Measurements from ENCODE around the gene IGSF9B. TPM values are rescaled to one million over a fixed set of nuclear protein-coding genes. Genes with fewer than 3 reads are reported as not detected.

The IGSF9B gene
- total and polyA plus RNA-seq, 9 of the 15 experiments (the other 6 are each of a cell fraction or from before 2014, with no cell fraction given), result 0.09 TPM; not detected in 8

DNA sequence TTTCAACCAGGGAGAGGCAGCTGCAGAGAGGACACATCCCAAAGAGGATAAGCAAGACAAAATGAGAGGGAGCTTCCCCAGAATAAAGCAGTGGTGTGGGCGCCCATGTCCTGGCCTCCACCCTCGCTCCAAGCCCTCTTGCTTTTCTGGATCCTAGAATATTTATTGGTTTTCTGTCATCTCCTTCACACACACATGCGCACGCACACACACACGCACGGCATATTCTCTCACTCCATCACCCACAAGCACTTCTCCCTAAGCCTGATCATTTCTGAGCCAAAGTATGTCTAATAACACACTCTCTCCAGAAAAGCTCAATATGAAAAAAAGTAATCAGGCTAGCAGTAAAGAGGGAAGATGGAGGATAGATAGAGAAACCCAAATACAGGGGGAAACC, 7.6 kb downstream of the IGSF9B start:
- no peak for FAIRE-seq
- Histone ChIP-seq H2AFZ (ENCODE audit: low read depth, low read length) (no peak overlapping the region), H3K27ac (ENCODE audit: extremely low read depth, low read depth, low read length) (no peak overlapping the region), H3K9me1 (ENCODE audit: control insufficient read depth, insufficient read depth, low read length) (peaks cover 3% of the 10 kb centered on the region), H3K4me2 (ENCODE audit: insufficient read depth, low read length) (no peak overlapping the region), H3K9me3 (replicated peaks; ENCODE audit: control insufficient read depth, insufficient read depth, low read depth, low read length) (no peaks in the 10 kb centered on the region), H3K36me3 (ENCODE audit: control insufficient read depth, insufficient read depth, low read length) (no peaks in the 10 kb centered on the region), H3K79me2 (ENCODE audit: control insufficient read depth, insufficient read depth, low read length) (no peaks in the 10 kb centered on the region), H3K4me1 (replicated peaks in 1 of 2; ENCODE audit: control insufficient read depth in 2 of 2, insufficient read depth in 2 of 2, low read length in 2 of 2) (peaks cover 0 to 22% of the 10 kb centered on the region in 2 experiments; a peak in 3 of 5 replicates), H3K4me3 (no peak overlapping the region), H4K20me1 (replicated peaks; ENCODE audit: control insufficient read depth, insufficient read depth, low read length) (peaks cover 13% of the 10 kb centered on the region; the same call in 1 of the 2 replicates), H3K9ac (ENCODE audit: insufficient read depth in 1 of 2, low read depth in 2 of 2, low read length in 2 of 2) (no peak overlapping the region), H3K27me3 (ENCODE audit: control insufficient read depth in 2 of 2, insufficient read depth in 2 of 2, low read length in 2 of 2) (peaks cover 0 to 64% of the 10 kb centered on the region in 2 experiments; a peak in 2 of 5 replicates)
- no TSS peak for BruUV-seq (replicated peaks)
- intact Hi-C loops (cut with micrococcal nuclease) (no loop called here), in situ Hi-C loops (cut with MboI) (no loop called here)
- no peak for DNase-seq (ENCODE audit: extremely low read depth in 1 of 4, low spot score in 3 of 4)
- ChIA-PET POLR2A (interaction anchor here (0.7 kb wide), 1 partner anchor 98 kb away, joined by 3 read pairs; no protein-coding TSS in a partner anchor), CTCF (ENCODE audit: low intra/inter-chr PET ratio) (no interaction called here)
- 6% methylated on average over 6 of the region's 6 CpGs for WGBS (ENCODE audit: insufficient coverage, low coverage, missing lambda C conversion rate)
- ATAC-seq, result no peak
- TF ChIP-seq, protein P1, sequence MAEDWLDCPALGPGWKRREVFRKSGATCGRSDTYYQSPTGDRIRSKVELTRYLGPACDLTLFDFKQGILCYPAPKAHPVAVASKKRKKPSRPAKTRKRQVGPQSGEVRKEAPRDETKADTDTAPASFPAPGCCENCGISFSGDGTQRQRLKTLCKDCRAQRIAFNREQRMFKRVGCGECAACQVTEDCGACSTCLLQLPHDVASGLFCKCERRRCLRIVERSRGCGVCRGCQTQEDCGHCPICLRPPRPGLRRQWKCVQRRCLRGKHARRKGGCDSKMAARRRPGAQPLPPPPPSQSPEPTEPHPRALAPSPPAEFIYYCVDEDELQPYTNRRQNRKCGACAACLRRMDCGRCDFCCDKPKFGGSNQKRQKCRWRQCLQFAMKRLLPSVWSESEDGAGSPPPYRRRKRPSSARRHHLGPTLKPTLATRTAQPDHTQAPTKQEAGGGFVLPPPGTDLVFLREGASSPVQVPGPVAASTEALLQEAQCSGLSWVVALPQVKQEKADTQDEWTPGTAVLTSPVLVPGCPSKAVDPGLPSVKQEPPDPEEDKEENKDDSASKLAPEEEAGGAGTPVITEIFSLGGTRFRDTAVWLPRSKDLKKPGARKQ (CRISPR knock-in tag; IDR thresholded peaks at IDR 0.05), result no peak
- no peak for TF ChIP-seq NCOA1 (IDR thresholded peaks at IDR 0.05; ENCODE audit: low read depth)
- TF ChIP-seq EHMT2 (IDR thresholded peaks at IDR 0.05), result no peak
- no peak for TF ChIP-seq ZNF146 (CRISPR knock-in tag; IDR thresholded peaks at IDR 0.05; ENCODE audit: unreplicated experiment)
- no peak for TF ChIP-seq RBM22 (IDR thresholded peaks at IDR 0.05; ENCODE audit: low read depth, low read length, poor library complexity, severe bottlenecking)
- TF ChIP-seq, protein P2, sequence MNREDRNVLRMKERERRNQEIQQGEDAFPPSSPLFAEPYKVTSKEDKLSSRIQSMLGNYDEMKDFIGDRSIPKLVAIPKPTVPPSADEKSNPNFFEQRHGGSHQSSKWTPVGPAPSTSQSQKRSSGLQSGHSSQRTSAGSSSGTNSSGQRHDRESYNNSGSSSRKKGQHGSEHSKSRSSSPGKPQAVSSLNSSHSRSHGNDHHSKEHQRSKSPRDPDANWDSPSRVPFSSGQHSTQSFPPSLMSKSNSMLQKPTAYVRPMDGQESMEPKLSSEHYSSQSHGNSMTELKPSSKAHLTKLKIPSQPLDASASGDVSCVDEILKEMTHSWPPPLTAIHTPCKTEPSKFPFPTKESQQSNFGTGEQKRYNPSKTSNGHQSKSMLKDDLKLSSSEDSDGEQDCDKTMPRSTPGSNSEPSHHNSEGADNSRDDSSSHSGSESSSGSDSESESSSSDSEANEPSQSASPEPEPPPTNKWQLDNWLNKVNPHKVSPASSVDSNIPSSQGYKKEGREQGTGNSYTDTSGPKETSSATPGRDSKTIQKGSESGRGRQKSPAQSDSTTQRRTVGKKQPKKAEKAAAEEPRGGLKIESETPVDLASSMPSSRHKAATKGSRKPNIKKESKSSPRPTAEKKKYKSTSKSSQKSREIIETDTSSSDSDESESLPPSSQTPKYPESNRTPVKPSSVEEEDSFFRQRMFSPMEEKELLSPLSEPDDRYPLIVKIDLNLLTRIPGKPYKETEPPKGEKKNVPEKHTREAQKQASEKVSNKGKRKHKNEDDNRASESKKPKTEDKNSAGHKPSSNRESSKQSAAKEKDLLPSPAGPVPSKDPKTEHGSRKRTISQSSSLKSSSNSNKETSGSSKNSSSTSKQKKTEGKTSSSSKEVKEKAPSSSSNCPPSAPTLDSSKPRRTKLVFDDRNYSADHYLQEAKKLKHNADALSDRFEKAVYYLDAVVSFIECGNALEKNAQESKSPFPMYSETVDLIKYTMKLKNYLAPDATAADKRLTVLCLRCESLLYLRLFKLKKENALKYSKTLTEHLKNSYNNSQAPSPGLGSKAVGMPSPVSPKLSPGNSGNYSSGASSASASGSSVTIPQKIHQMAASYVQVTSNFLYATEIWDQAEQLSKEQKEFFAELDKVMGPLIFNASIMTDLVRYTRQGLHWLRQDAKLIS (CRISPR knock-in tag; IDR thresholded peaks at IDR 0.05), result no peak
- TF ChIP-seq, protein P3, sequence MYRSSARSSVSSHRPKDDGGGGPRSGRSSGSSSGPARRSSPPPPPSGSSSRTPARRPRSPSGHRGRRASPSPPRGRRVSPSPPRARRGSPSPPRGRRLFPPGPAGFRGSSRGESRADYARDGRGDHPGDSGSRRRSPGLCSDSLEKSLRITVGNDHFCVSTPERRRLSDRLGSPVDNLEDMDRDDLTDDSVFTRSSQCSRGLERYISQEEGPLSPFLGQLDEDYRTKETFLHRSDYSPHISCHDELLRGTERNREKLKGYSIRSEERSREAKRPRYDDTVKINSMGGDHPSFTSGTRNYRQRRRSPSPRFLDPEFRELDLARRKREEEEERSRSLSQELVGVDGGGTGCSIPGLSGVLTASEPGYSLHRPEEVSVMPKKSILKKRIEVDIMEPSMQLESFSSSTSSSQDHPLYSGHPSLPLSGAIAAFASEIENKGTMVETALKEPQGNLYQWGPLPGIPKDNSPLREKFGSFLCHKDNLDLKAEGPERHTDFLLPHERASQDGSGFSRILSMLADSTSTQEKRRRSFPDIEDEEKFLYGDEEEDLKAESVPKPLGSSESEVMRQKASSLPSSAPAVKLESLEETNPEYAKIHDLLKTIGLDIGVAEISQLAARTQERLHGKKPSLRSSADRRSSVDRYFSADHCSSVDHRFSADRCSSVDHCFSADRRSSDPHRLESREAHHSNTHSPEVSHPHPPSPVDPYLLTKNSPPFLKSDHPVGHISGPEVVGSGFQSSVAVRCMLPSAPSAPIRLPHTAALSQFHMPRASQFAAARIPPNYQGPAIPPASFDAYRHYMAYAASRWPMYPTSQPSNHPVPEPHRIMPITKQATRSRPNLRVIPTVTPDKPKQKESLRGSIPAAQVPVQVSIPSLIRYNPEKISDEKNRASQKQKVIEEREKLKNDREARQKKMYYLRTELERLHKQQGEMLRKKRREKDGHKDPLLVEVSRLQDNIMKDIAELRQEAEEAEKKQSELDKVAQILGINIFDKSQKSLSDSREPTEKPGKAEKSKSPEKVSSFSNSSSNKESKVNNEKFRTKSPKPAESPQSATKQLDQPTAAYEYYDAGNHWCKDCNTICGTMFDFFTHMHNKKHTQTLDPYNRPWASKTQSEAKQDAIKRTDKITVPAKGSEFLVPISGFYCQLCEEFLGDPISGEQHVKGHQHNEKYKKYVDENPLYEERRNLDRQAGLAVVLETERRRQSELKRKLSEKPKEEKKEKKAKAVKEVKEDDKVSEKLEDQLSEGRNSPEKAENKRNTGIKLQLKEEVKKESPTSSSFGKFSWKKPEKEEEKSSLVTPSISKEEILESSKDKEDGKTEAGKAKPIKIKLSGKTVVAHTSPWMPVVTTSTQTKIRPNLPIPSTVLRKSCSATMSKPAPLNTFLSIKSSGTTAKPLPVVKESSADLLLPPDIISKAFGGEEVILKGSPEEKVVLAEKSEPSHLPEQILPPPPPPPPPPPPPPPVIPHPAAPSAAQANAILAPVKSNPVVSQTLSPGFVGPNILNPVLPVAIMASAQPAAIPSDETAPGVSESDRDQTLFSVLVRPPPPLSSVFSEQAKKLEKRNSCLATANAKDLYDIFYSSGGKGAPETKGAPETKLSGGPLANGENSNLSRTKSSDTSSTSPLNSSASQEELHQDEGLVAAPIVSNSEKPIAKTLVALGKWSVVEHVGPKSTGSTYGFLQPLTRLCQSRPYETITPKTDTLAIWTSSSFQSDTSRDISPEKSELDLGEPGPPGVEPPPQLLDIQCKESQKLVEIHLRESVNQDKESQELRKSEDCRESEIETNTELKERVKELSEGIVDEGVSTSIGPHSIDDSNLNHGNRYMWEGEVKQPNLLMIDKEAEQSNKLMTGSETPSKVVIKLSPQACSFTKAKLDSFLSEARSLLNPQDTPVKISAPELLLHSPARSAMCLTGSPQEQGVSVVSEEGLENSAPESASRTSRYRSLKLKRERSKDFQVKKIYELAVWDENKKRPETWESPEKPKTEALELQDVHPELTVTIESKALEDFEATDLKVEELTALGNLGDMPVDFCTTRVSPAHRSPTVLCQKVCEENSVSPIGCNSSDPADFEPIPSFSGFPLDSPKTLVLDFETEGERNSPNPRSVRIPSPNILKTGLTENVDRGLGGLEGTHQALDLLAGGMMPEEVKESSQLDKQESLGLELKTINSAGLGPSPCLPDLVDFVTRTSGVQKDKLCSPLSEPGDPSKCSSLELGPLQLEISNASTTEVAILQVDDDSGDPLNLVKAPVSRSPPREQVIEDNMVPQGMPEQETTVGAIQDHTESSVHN (IDR thresholded peaks at IDR 0.05; ENCODE audit: borderline replicate concordance in 1 of 2, low read depth in 1 of 2), result no peak
- no peak for TF ChIP-seq POU5F1 (IDR thresholded peaks at IDR 0.05; ENCODE audit: borderline replicate concordance, low read depth, low read length, partially characterized antibody)
